Colonic mucosa (tissue), 4 donors: ENCODE data around the gene TXNL4B. TPM values are rescaled to one million over a fixed set of nuclear protein-coding genes. Genes with fewer than 3 reads are reported as not detected.

Experiments
- DNase-seq: peaks from one replicate; pipeline ENCODE4 v3.0.0-alpha.2; 2020
- H3K27ac ChIP-seq: fragments of 200-600 bp; one replicate; pipeline ENCODE4 v1.8.0; 2021
- H3K27me3 ChIP-seq: fragments of 200-600 bp; one replicate; pipeline ENCODE4 v1.8.0; 2021
- H3K36me3 ChIP-seq: fragments of 200-600 bp; one replicate; pipeline ENCODE4 v1.8.0; 2021
- H3K4me1 ChIP-seq: fragments of 200-600 bp; one replicate; pipeline ENCODE4 v1.8.0; 2021; ENCODE audit warnings: mild to moderate bottlenecking
- H3K4me3 ChIP-seq: fragments of 200-600 bp; one replicate; pipeline ENCODE4 v1.8.0; 2021
- H3K9ac ChIP-seq, 2 donors: one replicate each; pipeline ENCODE4 v1.7.0; 2013; ENCODE audit warnings: control low read depth in 2 of 2, low read depth in 2 of 2, low read length in 2 of 2
- H3K9me3 ChIP-seq: fragments of 200-600 bp; one replicate; pipeline ENCODE4 v1.8.0; 2021
- CTCF ChIP-seq: fragments of 200-600 bp; IDR thresholded peaks from one replicate; pipeline ENCODE4 v1.8.0; 2022; ENCODE audit warnings: antibody characterized with exemption, mild to moderate bottlenecking
- intact Hi-C: fragments of 100-400 bp; cut with DNase I; formaldehyde crosslinking; loops from one replicate; pipeline ENCODE4 v1.14.1; 2022
- total RNA-seq, 2 donors: library from RNA; stranded (reverse); fragmentation: NEBNext Ultra II Directional in 1 of 2; extraction: Animal tissue kit (Norgen Biotek cat#: 25700) in 1 of 2; gene quantifications; one replicate each; pipeline ENCODE4 v1.2.1, GENCODE V29; 2021
- donor health status: healthy.
- donor health status: DM: no; HTN: no; CAD: no.
- donor health status: DM: no; HTN: no; CAD: no.

TXNL4B gene
- total RNA-seq, 2 donors from 2014 or later, result 10.1 to 13.7 TPM

GRCh38 chr16:72050769-72051464, 42.5 kb downstream of the TXNL4B start:
- no peaks in the 10 kb centered on the region for H3K36me3 ChIP-seq
- TF ChIP-seq CTCF, result no peak
- intact Hi-C loops, result no loop called here
- H3K4me3 ChIP-seq, result no peak overlapping the region
- no peaks in the 10 kb centered on the region for H3K27me3 ChIP-seq
- no peak overlapping the region for H3K9ac ChIP-seq
- no peaks in the 10 kb centered on the region for H3K9me3 ChIP-seq
- H3K27ac ChIP-seq, result no peak overlapping the region
- no peak for DNase-seq
- H3K4me1 ChIP-seq, result no peaks in the 10 kb centered on the region

- Histone ChIP-seq H3K4me3 (no peak overlapping the region), H3K9ac (no peak overlapping the region), H3K27ac (no peak overlapping the region), H3K36me3 (no peaks in the 10 kb centered on the region), H3K9me3 (no peaks in the 10 kb centered on the region), H3K4me1 (no peaks in the 10 kb centered on the region), H3K27me3 (no peaks in the 10 kb centered on the region)
- intact Hi-C loops, result no loop called here
- no peak for DNase-seq
- no peak for TF ChIP-seq CTCF
These were observed 44.3 kb downstream of the TXNL4B start for GRCh38 chr16:72049110-72049509.

- no peak for DNase-seq
- Histone ChIP-seq H3K9ac (no peak overlapping the region), H3K27ac (no peak overlapping the region), H3K9me3 (no peaks in the 10 kb centered on the region), H3K36me3 (no peaks in the 10 kb centered on the region), H3K4me3 (no peak overlapping the region), H3K4me1 (no peaks in the 10 kb centered on the region), H3K27me3 (no peaks in the 10 kb centered on the region)
- TF ChIP-seq CTCF, result no peak
- intact Hi-C loops, result no loop called here
These were observed 48.5 kb downstream of the TXNL4B start for GRCh38 chr16:72044825-72045359.

- TF ChIP-seq CTCF, result no peak
- H3K9me3 ChIP-seq, result no peaks in the 10 kb centered on the region
- H3K4me1 ChIP-seq, result no peaks in the 10 kb centered on the region
- intact Hi-C loops, result no loop called here
- no peak for DNase-seq
- no peaks in the 10 kb centered on the region for H3K27me3 ChIP-seq
- H3K9ac ChIP-seq, result no peak overlapping the region
- no peak overlapping the region for H3K4me3 ChIP-seq
- H3K36me3 ChIP-seq, result no peaks in the 10 kb centered on the region
- H3K27ac ChIP-seq, result no peak overlapping the region
These were observed 49.1 kb downstream of the TXNL4B start for GRCh38 chr16:72044296-72044695.

GRCh38 chr16:72043539-72043938, 49.9 kb downstream of the TXNL4B start:
- Histone ChIP-seq H3K27me3 (no peaks in the 10 kb centered on the region), H3K27ac (no peak overlapping the region), H3K9ac (no peak overlapping the region), H3K36me3 (no peaks in the 10 kb centered on the region), H3K9me3 (no peaks in the 10 kb centered on the region), H3K4me1 (no peaks in the 10 kb centered on the region), H3K4me3 (no peak overlapping the region)
- intact Hi-C loops, result no loop called here
- no peak for DNase-seq
- TF ChIP-seq CTCF, result no peak
